Esophagus squamous epithelium (tissue), 4 donors: ENCODE measurements around the gene TTYH1.

ENCODE experiments used
- CTCF ChIP-seq, 6 experiments: fragments of 450-650 bp in 4 of 6; fragments of 200-600 bp in 2 of 6; sonication (generic) in 2 of 6; IDR thresholded peaks; one replicate each; pipeline ENCODE4 v1.5.1; 2016 to 2019; ENCODE audit warnings: antibody characterized with exemption in 6 of 6, mild to moderate bottlenecking in 4 of 6, moderate library complexity in 4 of 6
- POLR2A ChIP-seq, 4 donors: fragments of 450-650 bp; IDR thresholded peaks; one replicate each; pipeline ENCODE4 v1.6.1; 2017; ENCODE audit warnings: antibody characterized with exemption in 4 of 4, mild to moderate bottlenecking in 4 of 4, moderate library complexity in 3 of 4

DNA sequence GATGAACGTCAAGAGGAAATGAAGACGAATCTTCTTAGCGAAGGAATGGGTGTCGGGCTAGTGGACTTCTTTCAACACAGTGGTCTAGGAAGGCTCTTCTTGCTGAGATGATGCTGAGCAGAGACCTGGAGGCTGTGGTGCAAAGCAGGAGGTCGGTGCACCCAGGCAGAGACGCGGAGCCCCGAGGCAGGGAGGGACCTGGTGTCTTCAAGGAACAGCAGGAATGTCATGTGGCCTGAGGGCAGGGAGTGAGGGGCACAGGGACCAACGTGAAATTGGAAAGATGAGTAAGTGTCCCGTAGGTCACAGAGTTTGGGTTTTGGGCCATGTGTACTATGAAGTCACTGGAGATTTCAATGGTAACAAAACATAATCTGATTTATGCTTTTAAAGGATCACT lies 69.2 kb downstream of the TTYH1 start:
- TF ChIP-seq CTCF (IDR thresholded peaks at IDR 0.05) (no peak), POLR2A (IDR thresholded peaks at IDR 0.05) (no peak)
